GM19324 (cell line): ENCODE measurements around the gene ATP5F1B.

Source experiments
- ATAC-seq: cut with Tn5 transposase; IDR thresholded peaks from one replicate; pipeline ENCODE4 v1.9.1; 2021; ENCODE audit warnings: mild to moderate bottlenecking, moderate library complexity; ENCODE audit not compliant: unreplicated experiment, low FRiP score

The ATP5F1B gene

GRCh38 chr12:56645717-56646446 is at the start of gene ATP5F1B:
Gene ATP5F1B, minus strand, starts transcription at chr12:56645984. Its CDS starts 21 bp downstream, at chr12:56645963.
- ATAC-seq = peak; percentile 99

- ATAC-seq = no peak
Measured at GRCh38 chr12:56694161-56694560, 48.4 kb upstream of the ATP5F1B start.

- ATAC-seq = no peak
Measured at GRCh38 chr12:56688846-56689109, 43.0 kb upstream of the ATP5F1B start.

- peak; percentile 72 for ATAC-seq
Measured at GRCh38 chr12:56688129-56688845, 42.5 kb upstream of the ATP5F1B start, which contains the start of gene PTGES3. Gene PTGES3, minus strand, starts transcription at chr12:56688284. Its CDS starts 285 bp downstream, at chr12:56687999.

- peak; percentile 35 for ATAC-seq
Measured at GRCh38 chr12:56687223-56688128, 41.7 kb upstream of the ATP5F1B start.

- ATAC-seq = no peak
Measured at GRCh38 chr12:56684745-56685359, 39.1 kb upstream of the ATP5F1B start.

GRCh38 chr12:56682323-56682722 is 36.5 kb upstream of the ATP5F1B start:
- ATAC-seq = no peak

GRCh38 chr12:56679883-56680575 is 34.2 kb upstream of the ATP5F1B start:
- ATAC-seq = no peak

GRCh38 chr12:56678852-56679251 is 33.1 kb upstream of the ATP5F1B start:
- no peak for ATAC-seq

- no peak for ATAC-seq
Measured at GRCh38 chr12:56677680-56678079, 31.9 kb upstream of the ATP5F1B start.

GRCh38 chr12:56676851-56677580 is 31.2 kb upstream of the ATP5F1B start:
- no peak for ATAC-seq

- no peak for ATAC-seq
Measured at GRCh38 chr12:56671608-56672007, 25.8 kb upstream of the ATP5F1B start.

- ATAC-seq = no peak
Measured at GRCh38 chr12:56670836-56671235, 25.1 kb upstream of the ATP5F1B start.

GRCh38 chr12:56668197-56668457 is 22.3 kb upstream of the ATP5F1B start:
- no peak for ATAC-seq

GRCh38 chr12:56661979-56662638 is 16.3 kb upstream of the ATP5F1B start:
- ATAC-seq = no peak

GRCh38 chr12:56661560-56661959 is 15.8 kb upstream of the ATP5F1B start:
- no peak for ATAC-seq

GRCh38 chr12:56658921-56659320 is 13.1 kb upstream of the ATP5F1B start:
- no peak for ATAC-seq

GRCh38 chr12:56657416-56658379 is 11.9 kb upstream of the ATP5F1B start:
- ATAC-seq = no peak
